Measurements from ENCODE around the gene FFAR1. TPM values are rescaled to one million over a fixed set of nuclear protein-coding genes. Genes with fewer than 3 reads are reported as not detected.

The FFAR1 gene
- total RNA-seq, 1 experiment from 2014 or later = not detected

DNA sequence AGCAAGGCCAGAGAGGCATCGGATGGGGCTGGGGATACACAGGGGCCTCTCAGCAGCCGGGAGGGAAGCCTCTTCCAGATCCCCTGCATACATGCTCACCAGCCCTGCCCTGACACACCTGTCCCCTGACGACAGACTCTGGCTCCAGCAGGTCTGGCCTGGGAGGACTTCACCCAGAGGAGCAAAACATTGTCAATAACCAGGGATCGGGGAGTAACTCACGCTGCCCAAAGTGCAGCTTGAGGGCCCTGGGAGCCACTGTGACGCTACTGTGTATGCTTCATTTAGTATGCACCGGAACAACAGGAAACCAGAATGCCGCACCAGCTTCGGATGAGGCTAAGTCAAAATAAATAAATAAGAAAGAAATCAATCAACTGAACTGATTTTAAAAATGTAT lies 31.1 kb upstream of the FFAR1 start:
- no peaks in the 10 kb centered on the region for H3K9me3 Mint-ChIP-seq (ENCODE audit: unreplicated experiment)
- no peaks in the 10 kb centered on the region for H3K27me3 Mint-ChIP-seq (ENCODE audit: insufficient read depth, unreplicated experiment)
- no peaks in the 10 kb centered on the region for H3K36me3 Mint-ChIP-seq (ENCODE audit: insufficient read depth, unreplicated experiment)
- H3K4me1 Mint-ChIP-seq (ENCODE audit: low read depth, unreplicated experiment) = peaks cover 14% of the 10 kb centered on the region
- no peaks in the 10 kb centered on the region for H3K27me3 ChIP-seq (replicated peaks; ENCODE audit: control insufficient read depth, insufficient read depth, low read length)
- intact Hi-C loops (cut with micrococcal nuclease; ENCODE audit: unreplicated experiment) = no loop called here
- no peak overlapping the region for H3K4me3 ChIP-seq (ENCODE audit: low read depth, low read length)
- H3K36me3 ChIP-seq (ENCODE audit: control insufficient read depth, insufficient read depth, low read length) = no peaks in the 10 kb centered on the region
- ChIA-PET CTCF (no interaction called here), POLR2A (no interaction called here)
- H3K4me1 ChIP-seq = peaks cover 8% of the 10 kb centered on the region
- H3K4me3 Mint-ChIP-seq (ENCODE audit: unreplicated experiment) = no peak overlapping the region
- no peak overlapping the region for H3K27ac Mint-ChIP-seq (ENCODE audit: unreplicated experiment)
- no TSS peak for BruUV-seq (replicated peaks)
- DNase-seq = no peak
- no peaks in the 10 kb centered on the region; the same call in 1 of the 2 replicates for H3K9me3 ChIP-seq
- TF ChIP-seq, protein P1, sequence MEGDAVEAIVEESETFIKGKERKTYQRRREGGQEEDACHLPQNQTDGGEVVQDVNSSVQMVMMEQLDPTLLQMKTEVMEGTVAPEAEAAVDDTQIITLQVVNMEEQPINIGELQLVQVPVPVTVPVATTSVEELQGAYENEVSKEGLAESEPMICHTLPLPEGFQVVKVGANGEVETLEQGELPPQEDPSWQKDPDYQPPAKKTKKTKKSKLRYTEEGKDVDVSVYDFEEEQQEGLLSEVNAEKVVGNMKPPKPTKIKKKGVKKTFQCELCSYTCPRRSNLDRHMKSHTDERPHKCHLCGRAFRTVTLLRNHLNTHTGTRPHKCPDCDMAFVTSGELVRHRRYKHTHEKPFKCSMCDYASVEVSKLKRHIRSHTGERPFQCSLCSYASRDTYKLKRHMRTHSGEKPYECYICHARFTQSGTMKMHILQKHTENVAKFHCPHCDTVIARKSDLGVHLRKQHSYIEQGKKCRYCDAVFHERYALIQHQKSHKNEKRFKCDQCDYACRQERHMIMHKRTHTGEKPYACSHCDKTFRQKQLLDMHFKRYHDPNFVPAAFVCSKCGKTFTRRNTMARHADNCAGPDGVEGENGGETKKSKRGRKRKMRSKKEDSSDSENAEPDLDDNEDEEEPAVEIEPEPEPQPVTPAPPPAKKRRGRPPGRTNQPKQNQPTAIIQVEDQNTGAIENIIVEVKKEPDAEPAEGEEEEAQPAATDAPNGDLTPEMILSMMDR (IDR thresholded peaks at IDR 0.05; ENCODE audit: insufficient read depth in 1 of 2, low read depth in 1 of 2, low read length in 1 of 2, severe bottlenecking in 1 of 2, unreplicated experiment in 1 of 2) = no peak

DNA sequence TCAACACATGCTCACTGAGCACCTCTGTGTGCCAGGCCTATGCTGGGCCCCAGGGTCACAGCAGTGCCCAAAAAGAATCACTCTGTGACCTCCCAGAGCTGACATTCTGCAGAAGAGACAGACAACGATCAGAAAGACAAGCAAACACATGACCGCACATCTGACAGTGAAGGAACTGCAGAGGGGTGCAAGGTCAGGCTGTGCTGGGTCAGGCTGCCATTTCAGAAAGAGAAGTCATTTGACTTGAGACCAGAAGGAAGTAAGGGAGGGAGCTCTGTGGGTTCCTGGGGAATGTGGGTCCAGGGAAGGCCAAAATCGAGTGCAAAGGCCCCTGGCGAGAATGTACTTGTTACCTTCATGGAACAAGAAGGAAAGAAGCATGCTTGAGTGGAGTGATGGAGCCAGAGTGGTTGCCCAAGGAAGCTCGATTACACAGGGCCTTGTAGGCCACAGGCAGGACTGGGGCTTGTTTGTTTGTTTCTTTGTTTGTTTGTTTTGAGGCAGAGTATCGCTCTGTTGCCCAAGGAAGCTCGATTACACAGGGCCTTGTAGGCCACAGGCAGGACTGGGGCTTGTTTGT lies 30.1 kb upstream of the FFAR1 start:
- peaks cover 4% of the 10 kb centered on the region; the same call in 1 of the 2 replicates for H3K9me3 ChIP-seq
- no peak for DNase-seq
- intact Hi-C loops (cut with micrococcal nuclease; ENCODE audit: unreplicated experiment) = no loop called here
- ChIA-PET POLR2A (no interaction called here), CTCF (no interaction called here)
- TF ChIP-seq, protein P1 (IDR thresholded peaks at IDR 0.05; ENCODE audit: insufficient read depth in 1 of 2, low read depth in 1 of 2, low read length in 1 of 2, severe bottlenecking in 1 of 2, unreplicated experiment in 1 of 2) = no peak
- no peaks in the 10 kb centered on the region for H3K4me1 ChIP-seq
- no peaks in the 10 kb centered on the region for H3K27me3 ChIP-seq (replicated peaks; ENCODE audit: control insufficient read depth, insufficient read depth, low read length)
- H3K27me3 Mint-ChIP-seq (ENCODE audit: insufficient read depth, unreplicated experiment) = no peaks in the 10 kb centered on the region
- peaks cover 7% of the 10 kb centered on the region for H3K4me1 Mint-ChIP-seq (ENCODE audit: low read depth, unreplicated experiment)
- no peaks in the 10 kb centered on the region for H3K36me3 Mint-ChIP-seq (ENCODE audit: insufficient read depth, unreplicated experiment)
- H3K27ac Mint-ChIP-seq (ENCODE audit: unreplicated experiment) = no peak overlapping the region
- peaks cover 9% of the 10 kb centered on the region for H3K9me3 Mint-ChIP-seq (ENCODE audit: unreplicated experiment)
- no peak overlapping the region for H3K4me3 Mint-ChIP-seq (ENCODE audit: unreplicated experiment)
- no peaks in the 10 kb centered on the region for H3K36me3 ChIP-seq (ENCODE audit: control insufficient read depth, insufficient read depth, low read length)
- H3K4me3 ChIP-seq (ENCODE audit: low read depth, low read length) = no peak overlapping the region
- no TSS peak for BruUV-seq (replicated peaks)

DNA sequence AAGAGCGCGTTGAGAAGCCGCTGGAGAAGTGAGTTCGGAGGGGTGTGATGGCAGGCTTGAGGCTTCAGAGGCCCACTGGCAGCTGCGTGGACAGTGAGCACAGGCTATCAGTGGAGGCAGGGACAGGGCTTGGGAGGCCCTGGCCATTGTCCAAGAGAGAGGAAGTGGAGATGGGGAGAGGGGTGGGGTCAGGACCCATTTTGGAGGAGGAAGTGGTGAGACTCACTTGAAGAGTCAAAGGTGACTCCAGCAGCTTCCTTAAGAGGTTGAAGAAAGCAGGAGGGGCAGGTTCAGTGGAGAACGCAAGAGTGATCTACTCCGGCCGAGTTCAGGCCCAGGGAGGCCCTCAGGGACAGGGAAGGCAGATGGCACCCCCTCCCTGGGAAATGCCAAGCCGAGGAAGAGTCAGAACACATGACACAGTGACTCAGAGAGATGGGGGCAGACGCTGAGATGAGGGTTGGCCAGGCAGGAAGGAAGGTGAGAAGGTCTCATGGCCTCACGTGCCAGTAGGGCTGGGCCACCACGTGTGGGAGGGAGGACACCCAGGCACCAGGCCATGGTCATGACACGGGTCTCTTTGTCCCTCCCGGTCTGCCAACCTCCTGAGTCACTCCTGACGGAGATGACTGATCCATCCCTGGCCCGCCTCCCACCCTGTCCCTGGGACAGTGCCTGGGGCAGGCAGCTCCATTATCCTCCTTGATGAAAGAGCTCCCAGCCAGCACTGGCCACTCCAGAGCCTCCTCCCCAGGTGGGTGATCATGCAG lies 28.8 kb upstream of the FFAR1 start:
- BruUV-seq (replicated peaks) = no TSS peak
- CTCF ChIA-PET = interaction anchor here (0.6 kb wide), 1 partner anchor 176 kb away, joined by 3 read pairs; no protein-coding TSS in a partner anchor

More for the DNA sequence above, 28.8 kb upstream of the FFAR1 start:
- H3K4me1 ChIP-seq = no peaks in the 10 kb centered on the region
- H3K27me3 Mint-ChIP-seq (ENCODE audit: insufficient read depth, unreplicated experiment) = no peaks in the 10 kb centered on the region
- TF ChIP-seq, protein P1 (IDR thresholded peaks at IDR 0.05; ENCODE audit: insufficient read depth in 1 of 2, low read depth in 1 of 2, low read length in 1 of 2, severe bottlenecking in 1 of 2, unreplicated experiment in 1 of 2) = no peak
- H3K36me3 Mint-ChIP-seq (ENCODE audit: insufficient read depth, unreplicated experiment) = no peaks in the 10 kb centered on the region
- intact Hi-C loops (cut with micrococcal nuclease; ENCODE audit: unreplicated experiment) = no loop called here
- no peak overlapping the region for H3K27ac Mint-ChIP-seq (ENCODE audit: unreplicated experiment)
- H3K4me1 Mint-ChIP-seq (ENCODE audit: low read depth, unreplicated experiment) = peaks cover 7% of the 10 kb centered on the region
- no peak overlapping the region for H3K4me3 ChIP-seq (ENCODE audit: low read depth, low read length)
- POLR2A ChIA-PET = no interaction called here
- no peaks in the 10 kb centered on the region for H3K27me3 ChIP-seq (replicated peaks; ENCODE audit: control insufficient read depth, insufficient read depth, low read length)
- no peaks in the 10 kb centered on the region for H3K36me3 ChIP-seq (ENCODE audit: control insufficient read depth, insufficient read depth, low read length)
- H3K9me3 ChIP-seq = peaks cover 4% of the 10 kb centered on the region; the same call in 1 of the 2 replicates
- H3K4me3 Mint-ChIP-seq (ENCODE audit: unreplicated experiment) = no peak overlapping the region
- peaks cover 9% of the 10 kb centered on the region for H3K9me3 Mint-ChIP-seq (ENCODE audit: unreplicated experiment)
- no peak for DNase-seq

All from Caco-2 (cell line).